Limb (tissue), 2 donors: Measurements from ENCODE around the gene GALP.
"Not testable (repeated sequence)": the region's sequence is repeated elsewhere in the genome, so short reads cannot be mapped to it uniquely, and the experiment has no call there.

Experiments used
- DNase-seq, 2 donors: peaks; one replicate each; pipeline ENCODE4 v3.0.0-alpha.2; 2016; ENCODE audit errors: extremely low spot score in 2 of 2

The GALP gene

DNA sequence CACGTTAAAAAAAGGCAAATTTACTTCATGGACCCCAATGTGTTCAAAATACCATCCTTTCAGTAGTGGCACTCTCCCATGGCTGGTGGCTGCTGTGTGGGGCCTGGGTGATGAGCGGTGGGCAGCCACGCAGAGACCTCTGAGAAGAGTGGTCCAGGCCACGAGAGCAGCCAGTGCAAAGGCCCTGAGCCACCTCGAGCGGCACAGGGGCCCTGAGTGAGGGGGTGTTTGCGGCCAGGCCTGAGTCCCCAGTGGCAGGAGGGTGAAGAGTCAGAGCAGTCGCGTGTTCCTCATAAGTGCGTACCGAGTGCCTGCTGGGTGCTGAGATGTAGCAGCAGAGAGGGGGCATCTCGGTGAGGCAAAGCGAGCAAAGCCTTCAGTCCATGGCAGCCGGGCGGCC is 27.7 kb upstream of the GALP start:
- no peak for DNase-seq

DNA sequence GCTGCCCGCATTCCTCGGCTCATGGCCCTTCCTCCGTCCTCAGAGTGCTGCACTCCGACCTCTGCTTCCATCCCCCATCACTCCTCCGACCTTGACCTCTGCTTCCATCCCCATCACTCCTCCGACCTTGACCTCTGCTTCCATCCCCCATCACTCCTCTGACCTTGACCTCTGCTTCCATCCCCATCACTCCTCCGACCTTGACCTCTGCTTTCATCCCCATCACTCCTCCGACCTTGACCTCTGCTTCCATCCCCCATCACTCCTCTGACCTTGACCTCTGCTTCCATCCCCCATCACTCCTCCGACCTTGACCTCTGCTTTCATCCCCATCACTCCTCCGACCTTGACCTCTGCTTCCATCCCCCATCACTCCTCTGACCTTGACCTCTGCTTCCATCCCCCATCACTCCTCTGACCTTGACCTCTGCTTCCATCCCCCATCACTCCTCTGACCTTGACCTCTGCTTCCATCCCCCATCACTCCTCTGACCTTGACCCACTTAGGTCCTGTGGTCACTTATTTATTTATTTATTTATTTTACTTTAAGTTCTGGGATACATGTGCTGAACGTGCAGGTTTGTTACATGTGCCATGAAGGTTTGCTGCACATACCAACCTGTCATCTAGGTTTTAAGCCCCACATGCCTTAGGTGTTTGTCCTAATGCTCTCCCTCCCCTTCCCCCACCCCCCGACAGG is 26.7 kb upstream of the GALP start:
- not testable (repeated sequence) for DNase-seq

DNA sequence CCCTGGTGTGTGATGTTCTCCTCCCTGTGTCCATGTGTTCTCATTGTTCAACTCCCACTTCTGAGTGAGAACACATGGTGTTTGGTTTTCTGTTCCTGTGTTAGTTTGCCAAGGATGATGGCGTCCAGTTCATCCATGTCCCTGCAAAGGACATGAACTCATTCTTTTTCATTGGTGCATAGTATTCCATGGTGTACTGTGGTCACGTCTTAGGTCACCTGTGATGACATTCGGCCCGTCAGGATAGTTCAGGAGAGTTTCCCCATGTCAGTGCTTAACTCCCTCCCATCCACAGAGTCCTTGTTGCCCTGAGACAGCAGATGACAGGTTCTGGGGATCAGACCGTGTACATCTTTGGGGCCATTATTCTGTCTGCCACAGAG is 26.2 kb upstream of the GALP start:
- DNase-seq, result no peak

DNA sequence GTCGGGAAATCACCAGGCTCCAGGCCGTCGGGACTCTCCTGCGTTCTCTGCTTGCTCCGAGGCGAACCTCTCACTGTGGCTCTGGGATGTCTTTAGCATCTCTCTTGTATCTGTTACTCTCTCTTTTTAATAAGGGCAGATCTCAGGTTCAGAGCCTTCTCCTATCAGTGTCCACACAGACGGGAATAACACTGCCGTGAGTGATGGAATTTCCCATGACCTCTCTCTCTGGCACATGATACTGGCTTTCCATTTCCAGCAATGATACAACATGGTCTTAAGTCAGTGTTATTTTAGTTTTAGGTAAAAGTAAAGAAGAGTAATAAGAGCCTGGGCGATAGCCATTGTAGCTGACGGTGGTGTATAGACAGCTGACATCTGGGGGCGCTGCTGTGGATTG is 25.4 kb upstream of the GALP start:
- DNase-seq, result no peak

DNA sequence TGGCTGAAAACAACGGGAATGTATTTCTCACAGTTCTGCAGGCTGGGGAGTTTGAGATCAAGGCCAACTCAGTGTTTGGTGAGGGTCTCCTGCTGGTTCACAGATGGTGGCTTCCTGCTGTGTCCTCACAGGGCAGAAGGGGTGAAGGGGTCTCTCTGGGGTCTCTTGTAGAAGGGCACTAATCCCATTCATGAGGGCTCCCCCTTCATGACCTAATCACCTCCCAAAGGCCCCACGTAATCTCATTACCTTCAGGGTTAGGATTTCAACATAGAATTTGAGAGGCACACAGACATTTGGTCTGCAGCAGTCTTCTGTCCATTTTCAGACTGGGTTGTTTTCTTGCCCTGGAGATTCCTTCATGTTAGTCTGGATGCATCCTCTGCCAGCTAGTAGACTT is 23.2 kb upstream of the GALP start:
- DNase-seq, result no peak

DNA sequence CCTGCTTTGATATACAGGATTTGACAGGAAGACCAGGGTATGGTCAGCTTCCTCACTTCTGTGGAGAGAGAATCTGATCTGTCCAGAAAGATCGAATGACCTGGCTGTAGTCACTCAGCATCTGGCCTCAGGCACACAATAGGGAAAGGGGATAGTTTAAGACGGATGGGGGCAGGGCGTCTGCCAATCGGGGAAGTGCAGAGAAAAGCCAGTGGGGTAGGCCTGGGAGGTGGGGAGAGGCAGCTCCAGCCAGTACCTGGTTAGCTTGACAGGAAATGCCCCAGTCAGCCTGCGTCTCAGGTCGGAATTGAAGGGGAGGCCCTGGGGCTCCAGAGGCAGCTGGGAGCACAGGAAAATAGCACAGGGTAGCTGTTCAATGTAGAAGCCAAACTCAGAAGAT is 22.3 kb upstream of the GALP start:
- no peak for DNase-seq

DNA sequence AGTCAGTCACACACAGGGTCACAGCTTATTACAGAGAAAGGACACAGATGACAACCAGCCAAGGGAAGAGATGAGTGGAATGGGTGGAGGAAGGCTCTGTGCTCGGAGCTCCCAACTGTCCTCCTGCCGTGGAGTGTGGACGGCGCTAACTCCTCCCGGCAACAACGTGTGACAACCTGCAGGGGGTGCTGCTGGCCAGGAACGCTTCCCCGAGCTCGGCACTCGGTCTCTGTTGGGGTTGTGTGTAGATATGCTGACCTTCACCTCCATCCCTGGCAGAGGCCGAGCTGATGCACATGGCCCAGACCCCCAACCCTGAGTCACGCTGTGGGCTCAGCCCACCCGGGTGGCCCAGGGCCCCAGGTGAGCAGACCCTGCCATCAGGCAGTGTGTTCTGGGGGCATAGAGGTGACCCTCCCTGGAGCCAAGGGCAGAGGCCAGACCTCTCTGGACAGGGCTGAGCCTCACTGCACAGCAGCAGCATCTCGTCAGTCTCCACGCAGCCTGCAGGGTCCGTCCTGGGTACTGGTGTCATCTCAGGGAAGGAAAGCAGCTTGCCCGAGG is 20.6 kb upstream of the GALP start:
- DNase-seq, result no peak

DNA sequence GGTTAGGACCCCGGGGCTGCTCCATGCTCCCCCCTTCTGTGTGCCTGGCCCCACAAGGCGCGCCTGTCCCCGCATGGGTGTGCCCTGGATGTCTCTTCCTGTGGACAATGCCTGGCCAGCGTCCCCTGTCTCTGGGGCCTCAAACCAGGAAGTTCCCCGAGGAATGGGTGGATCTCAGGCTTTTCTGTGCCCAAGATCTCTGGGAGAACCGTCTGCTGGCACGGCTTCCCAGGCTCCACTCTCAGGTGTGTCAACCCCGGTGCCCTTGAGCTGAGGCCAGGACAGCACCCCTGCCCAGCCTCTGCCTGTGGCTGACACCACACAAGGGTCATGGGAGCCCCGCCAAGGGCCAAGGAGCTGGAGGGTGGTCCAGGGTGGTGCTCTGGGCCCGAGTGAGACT is 19.0 kb upstream of the GALP start:
- DNase-seq, result no peak

DNA sequence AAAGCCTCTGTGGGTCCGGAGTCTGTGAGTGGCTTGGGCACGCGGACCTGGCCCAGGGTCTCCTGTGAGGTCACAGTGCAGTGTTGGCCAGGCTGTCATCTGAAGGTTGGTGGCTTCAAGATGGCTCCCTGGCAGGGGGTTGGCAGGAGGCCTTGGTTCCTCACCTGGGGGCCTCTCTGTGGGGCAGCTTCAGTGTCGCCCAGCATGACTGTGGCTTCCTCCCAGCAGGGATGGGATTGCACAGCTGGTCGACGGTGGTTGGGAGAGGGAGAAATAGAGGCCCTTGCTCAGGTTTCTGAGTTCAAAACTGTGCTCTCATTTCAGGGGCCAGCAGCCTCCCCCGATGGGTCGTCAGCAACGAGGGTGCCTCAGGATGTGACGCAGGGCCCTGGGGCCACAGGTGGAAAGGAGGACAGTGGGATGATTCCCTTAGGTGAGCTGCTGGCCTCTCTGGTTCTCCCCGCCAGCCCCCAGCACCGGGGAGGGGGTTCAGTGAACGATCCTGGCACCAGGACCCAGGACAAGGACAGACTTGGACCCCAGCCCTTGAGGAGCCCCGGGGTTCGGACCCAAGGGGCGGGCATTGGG is 17.5 kb upstream of the GALP start:
- no peak for DNase-seq

DNA sequence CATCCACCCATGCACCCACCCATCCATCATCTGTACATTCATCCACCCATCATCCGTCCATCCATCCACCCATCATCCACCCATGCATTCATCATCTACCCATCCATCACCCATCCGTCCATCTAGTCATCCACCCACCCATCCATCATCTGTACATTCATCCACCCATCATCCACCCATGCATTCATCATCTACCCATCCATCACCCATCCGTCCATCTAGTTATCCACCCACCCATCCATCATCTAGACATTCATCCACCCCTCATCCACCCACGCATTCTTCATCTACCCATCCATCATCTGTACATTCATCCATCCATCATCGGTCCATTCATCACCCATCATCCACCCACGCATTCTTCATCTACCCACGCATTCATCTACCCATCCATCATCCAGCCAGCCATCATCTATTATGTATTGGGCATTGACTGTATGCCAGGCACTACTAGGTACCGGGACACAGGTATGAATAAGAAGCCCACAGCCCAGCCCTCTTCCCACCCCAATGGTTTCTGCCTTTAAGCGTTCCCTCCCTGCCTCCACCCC is 16.7 kb upstream of the GALP start:
- DNase-seq, result no peak

DNA sequence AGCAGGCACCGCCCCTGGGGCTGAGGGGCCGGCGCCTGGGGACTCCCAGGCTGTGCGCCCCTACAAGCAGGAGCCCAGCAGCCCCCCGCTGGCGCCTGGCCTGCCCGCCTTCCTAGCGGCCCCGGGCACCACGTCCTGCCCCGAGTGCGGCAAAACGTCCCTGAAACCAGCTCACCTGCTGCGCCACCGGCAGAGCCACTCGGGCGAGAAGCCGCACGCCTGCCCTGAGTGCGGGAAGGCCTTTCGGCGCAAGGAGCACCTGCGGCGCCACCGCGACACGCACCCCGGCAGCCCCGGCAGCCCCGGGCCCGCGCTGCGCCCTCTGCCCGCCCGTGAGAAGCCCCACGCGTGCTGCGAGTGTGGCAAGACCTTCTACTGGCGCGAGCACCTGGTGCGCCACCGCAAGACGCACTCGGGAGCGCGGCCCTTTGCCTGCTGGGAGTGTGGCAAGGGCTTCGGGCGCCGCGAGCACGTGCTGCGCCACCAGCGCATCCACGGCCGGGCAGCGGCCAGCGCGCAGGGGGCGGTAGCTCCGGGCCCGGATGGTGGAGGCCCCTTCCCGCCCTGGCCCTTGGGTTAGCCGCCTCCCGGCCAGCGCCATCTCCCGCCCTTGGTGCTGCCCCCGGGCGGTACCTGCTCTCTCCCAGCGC is 16.1 kb upstream of the GALP start:
- DNase-seq, result no peak

DNA sequence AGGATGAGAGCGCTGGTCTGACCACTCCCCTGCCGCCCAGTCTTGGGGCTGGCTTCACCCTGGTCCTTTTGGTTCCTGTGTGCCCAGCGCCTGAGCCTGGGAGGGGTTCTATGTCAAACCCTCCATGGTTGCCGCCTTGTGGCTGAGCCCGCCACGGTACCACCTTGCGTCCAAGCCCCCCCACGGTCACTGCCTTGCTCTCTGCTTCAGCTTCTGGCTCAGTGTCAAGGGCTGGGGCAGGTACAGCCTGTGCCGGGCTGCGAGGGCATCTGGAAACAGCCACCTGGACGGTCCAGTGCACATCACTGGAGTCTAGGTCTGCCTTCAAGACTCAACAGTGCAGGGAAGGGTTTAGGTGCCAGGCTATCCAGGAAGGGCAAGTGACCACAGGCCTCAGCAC is 14.3 kb upstream of the GALP start:
- no peak for DNase-seq

DNA sequence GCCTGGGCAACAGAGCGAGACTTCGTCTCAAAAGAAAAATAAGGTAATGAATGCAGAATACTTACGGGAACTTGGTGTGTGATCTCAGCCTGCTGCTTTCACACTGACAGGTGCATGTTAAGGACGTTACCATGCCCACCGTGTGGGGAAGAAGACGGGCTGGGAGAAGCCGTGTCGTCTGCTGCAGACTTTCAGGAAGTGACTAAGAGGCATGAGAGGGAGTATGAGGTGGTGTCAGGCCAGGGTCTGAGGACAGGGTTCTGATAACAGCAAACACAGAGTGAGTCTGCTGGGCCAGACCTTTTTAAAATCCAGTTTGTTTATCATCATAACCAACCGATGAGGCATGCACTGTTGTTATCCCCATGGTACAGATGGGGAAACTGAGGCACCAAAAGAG is 13.6 kb upstream of the GALP start:
- DNase-seq, result no peak

DNA sequence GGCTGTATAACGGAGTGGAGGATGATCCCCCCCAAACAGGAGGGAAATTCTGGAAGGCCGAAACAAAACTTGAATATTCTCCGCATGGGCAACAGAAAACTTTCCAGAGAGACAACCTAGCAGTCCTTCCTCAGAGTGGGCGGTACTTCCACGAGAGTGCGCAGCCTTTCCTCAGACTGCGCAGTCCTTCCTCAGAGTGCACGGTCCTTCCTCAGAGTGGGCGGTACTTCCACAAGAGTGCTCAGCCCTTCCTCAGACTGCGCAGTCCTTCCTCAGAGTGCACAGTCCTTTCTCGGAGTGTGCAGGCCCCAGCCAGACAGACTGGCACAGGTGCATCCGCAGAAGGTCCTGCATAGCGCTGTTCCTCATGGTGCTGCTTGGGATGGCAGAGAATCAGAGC is 12.7 kb upstream of the GALP start:
- DNase-seq, result no peak

DNA sequence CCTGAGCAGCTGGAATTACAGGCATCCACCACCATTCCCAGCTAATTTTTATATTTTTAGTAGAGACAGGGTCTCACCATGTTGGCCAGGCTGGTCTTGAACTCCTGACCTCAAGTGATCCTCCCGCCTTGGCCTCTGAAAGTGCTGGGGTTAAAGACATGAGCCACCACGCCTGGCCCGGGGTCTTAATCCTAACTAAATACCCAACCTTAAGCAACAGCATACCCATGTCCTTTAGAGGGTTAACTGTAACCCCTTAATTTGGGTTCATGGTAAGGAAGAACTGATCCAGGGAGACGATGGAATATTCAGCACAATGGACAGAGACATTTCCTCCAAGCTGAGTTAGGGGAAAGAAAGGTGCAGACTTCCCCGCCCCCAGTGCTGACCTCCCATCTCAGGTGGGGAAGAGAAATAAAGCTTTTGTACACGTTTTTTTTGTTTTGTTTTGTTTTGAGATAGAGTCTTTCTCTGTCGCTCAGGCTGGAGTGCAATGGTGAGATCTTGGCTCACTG is 8.7 kb upstream of the GALP start:
- no peak for DNase-seq

DNA sequence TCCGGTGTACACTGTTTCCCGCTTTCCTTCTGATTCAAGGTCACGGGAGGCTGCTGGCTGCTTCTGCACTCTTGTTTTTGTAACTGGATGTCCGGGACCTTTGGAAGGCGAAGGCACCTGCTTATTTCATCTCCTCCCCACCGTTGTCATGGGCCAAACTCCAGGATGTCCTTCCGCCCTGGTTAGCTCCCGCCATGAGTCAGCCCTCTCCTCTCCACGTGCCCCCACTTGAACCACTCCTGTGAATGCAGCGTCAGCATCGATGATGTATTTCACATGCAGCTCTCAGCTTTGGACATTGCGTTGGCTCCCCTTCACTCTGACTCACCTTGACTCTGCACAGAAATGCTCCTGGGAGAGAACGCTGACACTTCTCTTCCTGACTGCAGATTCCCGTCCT is 5.5 kb upstream of the GALP start:
- DNase-seq, result no peak

DNA sequence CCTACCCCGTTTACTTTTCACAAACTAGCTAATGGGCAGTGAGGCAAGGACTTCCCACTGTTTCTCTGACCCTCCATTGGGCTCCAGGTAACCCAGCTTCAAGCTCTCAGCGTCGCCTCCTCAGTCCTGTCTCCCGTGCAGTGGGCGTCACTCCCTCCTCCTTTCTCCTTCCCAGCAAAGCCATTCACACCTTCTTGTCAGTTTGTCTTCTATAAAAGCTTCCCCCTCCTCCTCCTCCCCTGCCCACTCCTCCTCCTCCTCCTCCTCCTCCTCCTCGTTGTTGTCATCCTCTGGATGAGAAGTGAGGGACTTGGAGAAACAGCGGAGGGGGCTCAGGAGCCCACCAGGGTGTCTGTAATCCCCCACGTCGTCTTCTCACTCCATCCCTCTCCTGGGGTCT is 1.7 kb upstream of the GALP start:
- no peak for DNase-seq

DNA sequence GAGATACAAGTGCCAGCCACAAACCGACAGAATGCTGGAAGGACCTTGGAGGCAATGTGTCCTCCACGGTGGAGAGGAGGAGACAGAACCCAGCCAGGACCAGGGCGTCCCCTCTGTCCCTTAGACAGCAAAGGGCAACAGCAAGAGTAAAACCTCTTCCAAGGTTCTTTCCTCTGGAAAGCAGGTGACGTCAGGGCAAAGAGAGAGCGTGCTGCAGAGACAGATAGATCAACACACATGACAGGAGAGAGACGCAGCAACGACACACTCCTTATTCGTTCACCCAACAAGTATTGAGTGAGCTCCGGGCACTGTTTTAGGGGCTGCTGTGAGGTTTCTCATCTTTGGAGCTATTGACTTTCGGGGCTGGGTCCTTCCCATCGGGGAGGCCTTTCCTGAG is 1.3 kb upstream of the GALP start:
- DNase-seq, result no peak

DNA sequence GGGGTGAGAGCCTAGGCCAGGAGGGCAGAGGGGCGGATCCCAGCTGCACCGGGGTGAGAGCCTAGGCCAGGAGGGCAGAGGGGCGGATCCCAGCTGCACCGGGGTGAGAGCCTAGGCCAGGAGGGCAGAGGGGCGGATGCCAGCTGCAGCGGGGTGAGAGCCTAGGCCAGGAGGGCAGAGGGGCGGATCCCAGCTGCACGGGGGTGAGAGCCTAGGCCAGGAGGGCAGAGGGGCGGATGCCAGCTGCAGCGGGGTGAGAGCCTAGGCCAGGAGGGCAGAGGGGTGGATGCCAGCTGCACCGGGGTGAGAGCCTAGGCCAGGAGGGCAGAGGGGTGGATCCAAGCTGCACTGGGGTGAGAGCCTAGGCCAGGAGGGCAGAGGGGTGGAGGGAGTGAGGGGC is 502 bp downstream of the GALP start:
- DNase-seq, result not testable (repeated sequence)

DNA sequence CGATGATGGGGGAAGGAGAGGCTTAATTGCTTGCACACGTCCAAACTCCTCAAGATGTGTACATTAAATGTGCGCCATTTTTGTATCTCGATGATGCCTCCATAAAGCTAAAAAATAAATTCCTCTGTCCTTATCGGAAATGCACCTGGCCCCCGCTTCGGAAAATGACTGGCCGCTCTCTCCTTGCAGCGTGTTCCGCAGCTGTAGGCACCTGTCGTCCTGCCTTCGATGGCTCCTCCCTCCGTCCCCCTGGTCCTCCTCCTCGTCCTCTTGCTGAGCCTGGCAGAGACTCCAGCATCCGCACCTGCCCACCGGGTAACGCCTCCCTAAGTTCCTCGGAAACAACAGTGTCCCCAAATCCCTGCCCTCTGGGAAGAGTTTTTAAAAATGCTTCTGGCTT is 1.1 kb downstream of the GALP start:
- DNase-seq, result no peak

DNA sequence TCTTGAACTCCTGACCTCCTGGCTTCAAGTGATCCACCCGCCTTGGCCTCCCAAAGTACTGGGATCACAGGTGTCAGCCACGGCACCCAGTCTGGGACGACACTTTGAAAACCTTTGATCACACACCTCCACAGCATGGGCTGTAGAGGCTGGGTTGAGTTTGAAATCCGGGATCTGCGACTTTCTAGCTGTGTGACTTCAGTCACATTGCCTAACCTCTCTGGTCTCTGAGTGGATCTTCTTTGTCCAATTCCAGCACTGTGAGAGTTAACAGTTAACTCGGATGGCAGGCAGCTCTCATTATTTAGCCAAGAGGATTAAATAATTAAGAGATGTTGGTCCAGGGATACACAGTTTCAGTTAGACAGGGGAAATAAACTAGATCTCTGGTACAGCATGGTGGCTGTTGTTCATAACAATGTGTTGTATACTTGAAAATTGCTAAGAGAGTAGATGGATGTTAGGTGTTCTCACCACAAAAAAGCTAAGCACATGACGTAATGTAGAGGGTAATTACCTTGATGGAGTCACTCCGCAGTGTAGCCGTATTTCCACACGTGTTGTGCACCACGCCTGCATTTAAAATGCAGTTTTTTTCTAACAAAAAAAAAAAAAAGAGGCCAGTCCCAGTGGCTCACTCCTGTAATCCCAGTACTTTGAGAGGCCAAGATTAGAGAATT is 1.9 kb downstream of the GALP start:
- no peak for DNase-seq

DNA sequence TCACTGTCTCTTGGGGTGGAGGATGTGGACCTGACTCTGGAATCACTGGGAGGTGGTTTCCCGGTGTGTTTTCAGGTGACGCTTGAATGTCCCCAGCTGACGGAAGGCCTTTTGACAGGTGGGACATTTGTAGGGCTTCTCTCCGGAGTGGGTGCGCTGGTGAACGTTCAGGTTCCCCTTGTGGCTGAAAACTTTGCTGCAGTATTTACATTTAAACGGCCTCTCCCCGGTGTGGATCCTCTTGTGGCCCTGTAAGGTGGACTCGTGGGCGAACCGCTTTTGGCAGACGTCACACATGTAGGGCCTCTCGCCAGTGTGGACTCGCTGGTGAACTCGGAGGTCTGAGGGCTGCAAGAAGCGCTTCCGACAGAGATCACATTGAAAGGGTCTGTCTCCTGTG is 14.0 kb downstream of the GALP start:
- DNase-seq, result no peak
